Glutamatergic neuron (in vitro differentiated cells): ENCODE results near the gene RPL41. TPM values are rescaled to one million over a fixed set of nuclear protein-coding genes. Genes with fewer than 3 reads are reported as not detected.

Source experiments
- DNase-seq: peaks from one replicate; pipeline ENCODE4 v3.0.0; 2022
- H3K27ac Mint-ChIP-seq: one replicate; pipeline ENCODE4 v1.8.0; 2020; ENCODE audit warnings: mild to moderate bottlenecking, mixed read lengths, inconsistent platforms; ENCODE audit not compliant: unreplicated experiment
- H3K27me3 Mint-ChIP-seq: one replicate; pipeline ENCODE4 v1.8.0; 2020; ENCODE audit warnings: mild to moderate bottlenecking, moderate library complexity, mixed read lengths, inconsistent platforms; ENCODE audit not compliant: unreplicated experiment
- H3K36me3 Mint-ChIP-seq: one replicate; pipeline ENCODE4 v1.8.0; 2020; ENCODE audit warnings: mild to moderate bottlenecking, mixed read lengths, inconsistent platforms; ENCODE audit not compliant: unreplicated experiment
- H3K4me1 Mint-ChIP-seq: one replicate; pipeline ENCODE4 v1.8.0; 2020; ENCODE audit warnings: mild to moderate bottlenecking, low read depth, mixed read lengths, inconsistent platforms; ENCODE audit not compliant: unreplicated experiment
- H3K4me3 Mint-ChIP-seq: one replicate; pipeline ENCODE4 v1.8.0; 2020; ENCODE audit warnings: mild to moderate bottlenecking, mixed read lengths, inconsistent platforms; ENCODE audit not compliant: unreplicated experiment
- H3K9me3 Mint-ChIP-seq: one replicate; pipeline ENCODE4 v1.8.0; 2020; ENCODE audit warnings: mild to moderate bottlenecking, moderate library complexity, mixed read lengths, inconsistent platforms; ENCODE audit not compliant: unreplicated experiment
- total RNA-seq: library from RNA; stranded (reverse); fragmentation: NEBNext Ultra II Directional; extraction: Animal tissue kit (Norgen Biotek cat#: 25700); gene quantifications from one replicate; pipeline ENCODE4 v1.2.1, GENCODE V29; 2021; ENCODE audit not compliant: unreplicated experiment
- TF ChIP-seq, protein P1 (sequence below): fragments of 200-600 bp; sonication (generic); IDR thresholded peaks from one replicate; pipeline ENCODE4 v1.5.0; 2021; ENCODE audit not compliant: partially characterized antibody, unreplicated experiment

RPL41 gene
- total RNA-seq, 1 donor from 2014 or later = 1,433 TPM

DNA sequence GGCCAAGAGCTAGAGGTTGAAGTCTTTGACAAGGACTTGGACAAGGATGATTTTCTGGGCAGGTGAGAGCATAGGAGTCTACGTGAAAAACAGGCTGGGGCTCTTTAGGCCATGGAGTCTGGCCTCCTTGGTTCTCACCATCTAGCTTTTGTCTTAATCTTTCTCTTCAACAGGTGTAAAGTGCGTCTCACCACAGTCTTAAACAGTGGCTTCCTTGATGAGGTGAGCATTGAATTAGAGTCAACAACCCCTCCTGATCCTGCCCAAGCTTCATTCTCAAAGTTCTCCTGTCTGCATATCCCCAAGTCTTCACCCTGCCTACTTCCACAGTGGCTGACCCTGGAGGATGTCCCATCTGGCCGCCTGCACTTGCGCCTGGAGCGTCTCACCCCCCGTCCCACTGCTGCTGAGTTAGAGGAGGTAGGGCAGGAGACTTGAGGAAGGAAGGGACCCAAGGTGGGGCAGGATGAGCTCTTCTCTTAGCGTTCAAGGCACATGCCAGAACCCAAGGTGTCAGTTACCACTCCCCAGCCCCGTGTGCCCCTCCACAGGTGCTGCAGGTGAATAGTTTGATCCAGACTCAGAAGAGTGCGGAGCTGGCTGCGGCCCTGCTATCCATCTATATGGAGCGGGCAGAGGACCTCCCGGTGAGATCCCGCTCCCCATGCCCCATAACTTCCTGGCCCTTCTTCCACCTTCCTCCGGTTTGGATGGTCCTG is 21.6 kb downstream of the RPL41 start:
- TF ChIP-seq, protein P1, sequence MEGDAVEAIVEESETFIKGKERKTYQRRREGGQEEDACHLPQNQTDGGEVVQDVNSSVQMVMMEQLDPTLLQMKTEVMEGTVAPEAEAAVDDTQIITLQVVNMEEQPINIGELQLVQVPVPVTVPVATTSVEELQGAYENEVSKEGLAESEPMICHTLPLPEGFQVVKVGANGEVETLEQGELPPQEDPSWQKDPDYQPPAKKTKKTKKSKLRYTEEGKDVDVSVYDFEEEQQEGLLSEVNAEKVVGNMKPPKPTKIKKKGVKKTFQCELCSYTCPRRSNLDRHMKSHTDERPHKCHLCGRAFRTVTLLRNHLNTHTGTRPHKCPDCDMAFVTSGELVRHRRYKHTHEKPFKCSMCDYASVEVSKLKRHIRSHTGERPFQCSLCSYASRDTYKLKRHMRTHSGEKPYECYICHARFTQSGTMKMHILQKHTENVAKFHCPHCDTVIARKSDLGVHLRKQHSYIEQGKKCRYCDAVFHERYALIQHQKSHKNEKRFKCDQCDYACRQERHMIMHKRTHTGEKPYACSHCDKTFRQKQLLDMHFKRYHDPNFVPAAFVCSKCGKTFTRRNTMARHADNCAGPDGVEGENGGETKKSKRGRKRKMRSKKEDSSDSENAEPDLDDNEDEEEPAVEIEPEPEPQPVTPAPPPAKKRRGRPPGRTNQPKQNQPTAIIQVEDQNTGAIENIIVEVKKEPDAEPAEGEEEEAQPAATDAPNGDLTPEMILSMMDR = no peak
- Mint-ChIP-seq H3K36me3 (peaks cover 16% of the 10 kb centered on the region), H3K4me3 (no peak overlapping the region), H3K9me3 (peaks cover 1% of the 10 kb centered on the region), H3K4me1 (no peaks in the 10 kb centered on the region), H3K27me3 (peaks cover 4% of the 10 kb centered on the region), H3K27ac (no peak overlapping the region)
- DNase-seq = no peak

DNA sequence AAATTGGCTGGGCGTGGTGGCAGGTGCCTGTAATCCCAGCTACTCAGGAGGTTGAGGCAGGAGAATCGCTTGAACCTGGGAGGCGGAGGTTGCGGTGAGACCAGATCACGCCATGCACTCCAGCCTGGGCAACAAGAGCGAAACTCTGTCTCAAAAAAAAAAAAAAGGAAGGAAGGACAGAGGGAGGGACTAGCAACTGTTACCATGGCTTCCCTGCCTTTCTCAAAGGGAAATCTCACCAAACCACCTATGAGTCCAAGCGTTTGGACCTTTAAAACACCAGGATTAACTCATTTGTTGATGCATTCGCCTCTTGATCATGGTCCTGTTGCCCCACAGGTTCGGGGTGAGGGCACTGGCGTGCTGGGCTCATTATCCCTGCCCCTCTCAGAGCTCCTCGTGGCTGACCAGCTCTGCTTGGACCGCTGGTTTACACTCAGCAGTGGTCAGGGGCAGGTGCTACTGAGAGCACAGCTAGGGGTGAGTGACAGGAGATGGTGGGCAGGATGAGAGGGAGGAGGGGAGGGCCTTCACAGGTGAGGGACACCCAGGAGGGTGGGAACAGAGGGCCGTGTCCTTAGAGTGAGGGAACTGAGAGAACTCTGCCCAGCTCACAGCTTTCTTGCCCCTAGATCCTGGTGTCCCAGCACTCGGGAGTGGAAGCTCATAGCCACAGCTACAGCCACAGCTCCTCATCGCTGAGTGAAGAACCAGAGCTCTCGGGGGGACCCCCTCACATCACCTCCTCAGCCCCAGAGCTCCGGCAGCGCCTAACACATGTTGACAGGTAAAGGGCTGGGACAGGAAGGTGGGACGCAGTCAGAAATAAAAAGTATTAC is 25.7 kb downstream of the RPL41 start:
- TF ChIP-seq, protein P1 = no peak
- Mint-ChIP-seq H3K4me1 (no peaks in the 10 kb centered on the region), H3K27me3 (peaks cover 4% of the 10 kb centered on the region), H3K9me3 (peaks cover 5% of the 10 kb centered on the region), H3K4me3 (no peak overlapping the region), H3K36me3 (peaks cover 16% of the 10 kb centered on the region), H3K27ac (no peak overlapping the region)
- DNase-seq = no peak

DNA sequence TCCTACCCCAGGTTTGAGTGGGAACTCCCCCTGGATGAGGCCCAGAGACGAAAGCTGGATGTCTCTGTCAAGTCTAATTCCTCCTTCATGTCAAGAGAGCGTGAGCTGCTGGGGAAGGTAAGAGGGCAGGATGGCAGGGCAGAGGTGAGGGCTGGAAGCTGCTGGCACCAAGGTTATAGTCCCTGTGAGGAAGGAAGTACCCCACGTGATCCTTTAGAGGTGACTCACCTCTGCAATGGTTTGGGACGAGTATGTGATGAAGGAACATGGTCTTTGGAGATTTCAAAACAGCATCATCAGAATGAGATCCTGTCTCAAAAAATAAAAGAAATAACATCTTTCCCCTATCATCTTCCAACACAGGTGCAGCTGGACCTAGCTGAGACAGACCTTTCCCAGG is 26.8 kb downstream of the RPL41 start:
- Mint-ChIP-seq H3K4me1 (no peaks in the 10 kb centered on the region), H3K9me3 (peaks cover 5% of the 10 kb centered on the region), H3K27me3 (peaks cover 4% of the 10 kb centered on the region), H3K4me3 (no peak overlapping the region), H3K36me3 (peaks cover 16% of the 10 kb centered on the region), H3K27ac (no peak overlapping the region)
- DNase-seq = no peak
- TF ChIP-seq, protein P1 = no peak

DNA sequence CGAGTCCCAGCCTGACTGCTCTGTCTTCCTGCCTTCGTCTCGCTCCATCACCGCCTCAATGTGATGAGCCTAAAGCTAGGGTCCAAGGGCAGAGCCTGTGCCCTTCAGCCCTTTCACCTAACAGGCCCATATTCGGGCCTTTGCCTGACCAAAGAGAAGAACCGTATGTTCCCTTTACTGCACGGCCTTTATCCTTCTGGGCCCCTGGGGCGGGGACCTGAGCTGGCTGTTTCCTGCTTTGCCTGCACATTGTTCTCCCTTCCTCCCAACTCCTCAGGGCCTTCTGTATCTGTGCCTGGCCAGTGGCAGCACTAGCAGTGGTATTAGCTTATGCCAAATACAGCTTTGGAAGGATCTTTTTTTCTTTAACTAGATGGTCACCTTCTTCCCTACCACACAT is 27.4 kb downstream of the RPL41 start:
- Mint-ChIP-seq H3K36me3 (peaks cover 16% of the 10 kb centered on the region), H3K4me3 (no peak overlapping the region), H3K9me3 (peaks cover 5% of the 10 kb centered on the region), H3K4me1 (no peaks in the 10 kb centered on the region), H3K27me3 (peaks cover 4% of the 10 kb centered on the region), H3K27ac (no peak overlapping the region)
- TF ChIP-seq, protein P1 = no peak
- no peak for DNase-seq

DNA sequence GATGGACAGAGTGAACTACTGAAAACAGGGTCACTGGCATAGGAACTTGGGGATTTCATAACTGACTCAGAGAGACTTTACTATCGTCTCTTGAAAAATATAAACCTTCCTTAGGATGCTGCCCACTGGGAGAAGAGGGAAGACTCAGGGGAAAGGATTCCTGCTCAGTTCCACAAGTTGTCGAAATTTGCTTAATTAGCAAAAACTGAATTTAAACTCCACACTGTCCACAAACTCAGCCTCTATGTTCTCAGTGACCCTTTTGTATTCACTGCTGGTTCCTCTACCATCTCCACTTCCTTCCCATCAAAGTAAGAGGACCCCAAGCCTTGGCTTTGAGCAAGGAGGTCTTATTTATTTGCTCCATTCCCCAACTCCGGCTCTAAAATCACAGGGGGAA is 28.8 kb downstream of the RPL41 start:
- Mint-ChIP-seq H3K9me3 (peaks cover 4% of the 10 kb centered on the region), H3K27ac (no peak overlapping the region), H3K36me3 (peaks cover 16% of the 10 kb centered on the region), H3K4me3 (no peak overlapping the region), H3K27me3 (peaks cover 4% of the 10 kb centered on the region), H3K4me1 (no peaks in the 10 kb centered on the region)
- no peak for DNase-seq
- TF ChIP-seq, protein P1 = no peak
